ENCODE measurements around the gene KLHL41.
"Not testable (repeated sequence)": the region's sequence is repeated elsewhere in the genome, so short reads cannot be mapped to it uniquely, and the experiment has no call there.

Gene KLHL41

GRCh38 chr2:169569948-169570347 lies 60.4 kb downstream of the KLHL41 start:
- Histone ChIP-seq H3K79me2 (ENCODE audit: control insufficient read depth, insufficient read depth, low read length, unreplicated experiment) (peaks cover 17% of the 10 kb centered on the region), H3K4me3 (ENCODE audit: low read depth, low read length) (no peak overlapping the region), H3K36me3 (ENCODE audit: insufficient read depth, low read length) (no peaks in the 10 kb centered on the region), H3K27me3 (ENCODE audit: insufficient read depth, low read length) (no peaks in the 10 kb centered on the region), H2AFZ (ENCODE audit: low read length, unreplicated experiment) (no peak overlapping the region), H3K27ac (ENCODE audit: low read depth, low read length) (no peak overlapping the region), H3K4me1 (ENCODE audit: control insufficient read depth, insufficient read depth, low read length, unreplicated experiment) (peaks cover 8% of the 10 kb centered on the region)

- not testable (repeated sequence) for H3K4me3 ChIP-seq (ENCODE audit: low read depth, low read length); H3K4me1 ChIP-seq (ENCODE audit: control insufficient read depth, insufficient read depth, low read length, unreplicated experiment); H3K36me3 ChIP-seq (ENCODE audit: insufficient read depth, low read length); H2AFZ ChIP-seq (ENCODE audit: low read length, unreplicated experiment); H3K27me3 ChIP-seq (ENCODE audit: insufficient read depth, low read length); H3K27ac ChIP-seq (ENCODE audit: low read depth, low read length)
- H3K79me2 ChIP-seq (ENCODE audit: control insufficient read depth, insufficient read depth, low read length, unreplicated experiment) = peaks cover 17% of the 10 kb centered on the region
Measured at GRCh38 chr2:169570752-169571151, 61.2 kb downstream of the KLHL41 start.

- Histone ChIP-seq H3K36me3 (ENCODE audit: insufficient read depth, low read length) (no peaks in the 10 kb centered on the region), H3K4me3 (ENCODE audit: low read depth, low read length) (peak overlapping the region; percentile 27), H3K27ac (ENCODE audit: low read depth, low read length) (no peak overlapping the region), H3K4me1 (ENCODE audit: control insufficient read depth, insufficient read depth, low read length, unreplicated experiment) (peaks cover 8% of the 10 kb centered on the region), H2AFZ (ENCODE audit: low read length, unreplicated experiment) (no peak overlapping the region), H3K27me3 (ENCODE audit: insufficient read depth, low read length) (no peaks in the 10 kb centered on the region), H3K79me2 (ENCODE audit: control insufficient read depth, insufficient read depth, low read length, unreplicated experiment) (peaks cover 17% of the 10 kb centered on the region)
Measured at GRCh38 chr2:169571571-169571970, 62.1 kb downstream of the KLHL41 start.

- no peak overlapping the region for H2AFZ ChIP-seq (ENCODE audit: low read length, unreplicated experiment)
- H3K27me3 ChIP-seq (ENCODE audit: insufficient read depth, low read length) = no peaks in the 10 kb centered on the region
- H3K4me3 ChIP-seq (ENCODE audit: low read depth, low read length) = peak overlapping the region; percentile 27
Measured at GRCh38 chr2:169572189-169572588, 62.7 kb downstream of the KLHL41 start.

GRCh38 chr2:169572821-169573159 lies 63.3 kb downstream of the KLHL41 start:
- Histone ChIP-seq H3K27ac (ENCODE audit: low read depth, low read length) (no peak overlapping the region), H3K4me1 (ENCODE audit: control insufficient read depth, insufficient read depth, low read length, unreplicated experiment) (peaks cover 8% of the 10 kb centered on the region), H3K27me3 (ENCODE audit: insufficient read depth, low read length) (no peaks in the 10 kb centered on the region), H2AFZ (ENCODE audit: low read length, unreplicated experiment) (peak overlapping the region; percentile 96), H3K79me2 (ENCODE audit: control insufficient read depth, insufficient read depth, low read length, unreplicated experiment) (peaks cover 17% of the 10 kb centered on the region), H3K36me3 (ENCODE audit: insufficient read depth, low read length) (no peaks in the 10 kb centered on the region), H3K4me3 (ENCODE audit: low read depth, low read length) (peak overlapping the region; percentile 90)

More at GRCh38 chr2:169572189-169572588, 62.7 kb downstream of the KLHL41 start:
- H3K79me2 ChIP-seq (ENCODE audit: control insufficient read depth, insufficient read depth, low read length, unreplicated experiment) = peaks cover 17% of the 10 kb centered on the region
- peaks cover 8% of the 10 kb centered on the region for H3K4me1 ChIP-seq (ENCODE audit: control insufficient read depth, insufficient read depth, low read length, unreplicated experiment)
- no peak overlapping the region for H3K27ac ChIP-seq (ENCODE audit: low read depth, low read length)
- no peaks in the 10 kb centered on the region for H3K36me3 ChIP-seq (ENCODE audit: insufficient read depth, low read length)

- H2AFZ ChIP-seq (ENCODE audit: low read length, unreplicated experiment) = peak within 1 kb of the TSS; percentile 96
- no peaks in the 10 kb centered on the region for H3K27me3 ChIP-seq (ENCODE audit: insufficient read depth, low read length)
- H3K4me1 ChIP-seq (ENCODE audit: control insufficient read depth, insufficient read depth, low read length, unreplicated experiment) = peaks cover 8% of the 10 kb centered on the region
- H3K4me3 ChIP-seq (ENCODE audit: low read depth, low read length) = peak within 1 kb of the TSS; percentile 90
- H3K79me2 ChIP-seq (ENCODE audit: control insufficient read depth, insufficient read depth, low read length, unreplicated experiment) = peaks cover 17% of the 10 kb centered on the region
- H3K27ac ChIP-seq (ENCODE audit: low read depth, low read length) = peak within 1 kb of the TSS; percentile 20; the same call in 1 of the 2 replicates
- no peaks in the 10 kb centered on the region for H3K36me3 ChIP-seq (ENCODE audit: insufficient read depth, low read length)
Measured at GRCh38 chr2:169573160-169573973, 63.9 kb downstream of the KLHL41 start, which contains the start of gene FASTKD1. TSS of gene FASTKD1 (minus strand) at chr2:169573865. CDS start at chr2:169572029, 1,836 bp downstream.

GRCh38 chr2:169573974-169574299 lies 64.4 kb downstream of the KLHL41 start:
- Histone ChIP-seq H2AFZ (ENCODE audit: low read length, unreplicated experiment) (no peak overlapping the region), H3K27me3 (ENCODE audit: insufficient read depth, low read length) (no peaks in the 10 kb centered on the region), H3K4me1 (ENCODE audit: control insufficient read depth, insufficient read depth, low read length, unreplicated experiment) (peaks cover 8% of the 10 kb centered on the region), H3K79me2 (ENCODE audit: control insufficient read depth, insufficient read depth, low read length, unreplicated experiment) (peaks cover 17% of the 10 kb centered on the region), H3K27ac (ENCODE audit: low read depth, low read length) (no peak overlapping the region), H3K4me3 (ENCODE audit: low read depth, low read length) (peak overlapping the region; percentile 90), H3K36me3 (ENCODE audit: insufficient read depth, low read length) (no peaks in the 10 kb centered on the region)

GRCh38 chr2:169574539-169574938 lies 65.0 kb downstream of the KLHL41 start:
- H3K27ac ChIP-seq (ENCODE audit: low read depth, low read length); H3K4me1 ChIP-seq (ENCODE audit: control insufficient read depth, insufficient read depth, low read length, unreplicated experiment); H3K27me3 ChIP-seq (ENCODE audit: insufficient read depth, low read length); H2AFZ ChIP-seq (ENCODE audit: low read length, unreplicated experiment); H3K4me3 ChIP-seq (ENCODE audit: low read depth, low read length); H3K36me3 ChIP-seq (ENCODE audit: insufficient read depth, low read length): not testable (repeated sequence)
- peaks cover 17% of the 10 kb centered on the region for H3K79me2 ChIP-seq (ENCODE audit: control insufficient read depth, insufficient read depth, low read length, unreplicated experiment)

- H3K27ac ChIP-seq (ENCODE audit: low read depth, low read length) = not testable (repeated sequence)
Measured at GRCh38 chr2:169575264-169575663, 65.8 kb downstream of the KLHL41 start.

More at GRCh38 chr2:169575264-169575663, 65.8 kb downstream of the KLHL41 start:
- H3K36me3 ChIP-seq (ENCODE audit: insufficient read depth, low read length); H3K4me1 ChIP-seq (ENCODE audit: control insufficient read depth, insufficient read depth, low read length, unreplicated experiment); H3K4me3 ChIP-seq (ENCODE audit: low read depth, low read length); H2AFZ ChIP-seq (ENCODE audit: low read length, unreplicated experiment); H3K27me3 ChIP-seq (ENCODE audit: insufficient read depth, low read length): not testable (repeated sequence)
- peaks cover 17% of the 10 kb centered on the region for H3K79me2 ChIP-seq (ENCODE audit: control insufficient read depth, insufficient read depth, low read length, unreplicated experiment)
